Vagina (tissue), 2 donors: ENCODE results near the gene RAD51D. TPM values are rescaled to one million over a fixed set of nuclear protein-coding genes. Genes with fewer than 3 reads are reported as not detected.
"Not testable (repeated sequence)": the region's sequence is repeated elsewhere in the genome, so short reads cannot be mapped to it uniquely, and the experiment has no call there.

Experiments
- DNase-seq, 2 donors: peaks; one replicate each; pipeline ENCODE4 v3.0.0-alpha.2; 2017; ENCODE audit errors: extremely low spot score in 2 of 2
- H3K27ac ChIP-seq: fragments of 200-600 bp; sonication (generic); one replicate; pipeline ENCODE4 v1.5.1; 2019
- H3K27me3 ChIP-seq: fragments of 200-600 bp; sonication (generic); one replicate; pipeline ENCODE4 v1.5.1; 2019
- H3K36me3 ChIP-seq, 2 donors: fragments of 200-600 bp; sonication (generic); one replicate each; pipeline ENCODE4 v1.5.1; 2017 to 2019
- H3K4me1 ChIP-seq: fragments of 200-600 bp; sonication (generic); one replicate; pipeline ENCODE4 v1.5.1; 2019
- H3K4me3 ChIP-seq, 2 donors: fragments of 200-600 bp; sonication (generic); 1 replicate in 1 of 2; 2 replicates in 1 of 2; pipeline ENCODE4 v1.5.1; 2016 to 2019
- H3K9me3 ChIP-seq: fragments of 200-600 bp; sonication (generic); one replicate; pipeline ENCODE4 v1.5.1; 2019
- POLR2A ChIP-seq, 2 donors: fragments of 450-650 bp; IDR thresholded peaks; one replicate each; pipeline ENCODE4 v1.6.1; 2017; ENCODE audit warnings: antibody characterized with exemption in 2 of 2, mild to moderate bottlenecking in 2 of 2, moderate library complexity in 2 of 2
- POLR2AphosphoS5 ChIP-seq, 2 donors: sonication (generic); formaldehyde crosslinking; IDR thresholded peaks; one replicate each; pipeline ENCODE4 v1.9.0; 2017; ENCODE audit warnings: antibody characterized with exemption in 2 of 2, mild to moderate bottlenecking in 2 of 2, low read depth in 1 of 2; ENCODE audit not compliant: insufficient read depth in 1 of 2
- intact Hi-C: fragments of 100-400 bp; cut with DNase I; formaldehyde crosslinking; loops from one replicate; pipeline ENCODE4 v1.15.1; 2023
- total RNA-seq: library from RNA; depleted of rRNA; stranded (reverse); fragments of >200 nt; gene quantifications from one replicate; pipeline ENCODE4 v1.2.3, GENCODE V29; 2016
- TF ChIP-seq, protein P1 (sequence below), 3 experiments: fragments of 450-650 bp in 2 of 3; fragments of 200-600 bp in 1 of 3; sonication (generic) in 1 of 3; IDR thresholded peaks; one replicate each; pipeline ENCODE4 v1.5.1; 2017 to 2019; ENCODE audit warnings: antibody characterized with exemption in 3 of 3, mild to moderate bottlenecking in 2 of 3, moderate library complexity in 2 of 3

Gene RAD51D
- total RNA-seq, 1 donor from 2014 or later = 5.2 TPM

DNA sequence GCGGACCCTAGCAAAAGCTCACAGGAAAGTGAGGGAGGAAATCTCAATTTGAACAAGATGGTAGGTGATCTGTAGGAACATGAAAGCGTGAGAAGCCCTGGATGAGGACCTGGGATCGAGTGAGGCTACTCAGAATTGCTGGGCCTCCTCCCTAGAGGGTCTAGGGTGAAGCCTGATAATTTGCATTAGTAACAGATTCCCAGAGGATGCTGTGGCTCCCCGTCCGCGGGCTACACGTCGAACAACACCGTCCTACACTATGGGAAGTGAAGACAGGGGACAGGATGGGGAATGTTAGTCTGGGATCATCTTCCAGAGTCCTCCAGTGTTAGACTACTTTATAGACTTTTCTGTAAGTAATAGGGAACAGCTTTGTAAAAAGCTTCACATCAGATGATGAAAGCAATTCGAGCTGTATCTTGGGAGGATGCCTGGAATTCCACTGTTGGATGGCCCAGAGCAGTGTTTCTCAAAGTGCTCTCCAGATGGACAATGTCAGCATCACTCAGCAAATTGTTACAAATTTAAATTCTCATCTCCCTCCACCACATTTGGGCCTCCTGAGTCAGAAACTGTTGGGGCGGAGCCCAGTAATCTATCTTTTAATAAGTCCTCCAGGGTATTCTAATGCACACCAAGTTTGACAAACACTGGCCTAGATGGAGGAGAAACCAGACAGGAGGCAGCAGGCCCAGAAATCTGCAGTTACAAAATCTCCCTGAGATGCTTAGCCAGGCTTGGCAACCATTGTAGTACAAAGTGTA lies 8.3 kb upstream of the RAD51D start:
- no peak for TF ChIP-seq POLR2A (IDR thresholded peaks at IDR 0.05)
- TF ChIP-seq POLR2AphosphoS5 (IDR thresholded peaks at IDR 0.05; ENCODE audit: insufficient read depth in 1 of 2, low read depth in 1 of 2) = no peak
- TF ChIP-seq, protein P1, sequence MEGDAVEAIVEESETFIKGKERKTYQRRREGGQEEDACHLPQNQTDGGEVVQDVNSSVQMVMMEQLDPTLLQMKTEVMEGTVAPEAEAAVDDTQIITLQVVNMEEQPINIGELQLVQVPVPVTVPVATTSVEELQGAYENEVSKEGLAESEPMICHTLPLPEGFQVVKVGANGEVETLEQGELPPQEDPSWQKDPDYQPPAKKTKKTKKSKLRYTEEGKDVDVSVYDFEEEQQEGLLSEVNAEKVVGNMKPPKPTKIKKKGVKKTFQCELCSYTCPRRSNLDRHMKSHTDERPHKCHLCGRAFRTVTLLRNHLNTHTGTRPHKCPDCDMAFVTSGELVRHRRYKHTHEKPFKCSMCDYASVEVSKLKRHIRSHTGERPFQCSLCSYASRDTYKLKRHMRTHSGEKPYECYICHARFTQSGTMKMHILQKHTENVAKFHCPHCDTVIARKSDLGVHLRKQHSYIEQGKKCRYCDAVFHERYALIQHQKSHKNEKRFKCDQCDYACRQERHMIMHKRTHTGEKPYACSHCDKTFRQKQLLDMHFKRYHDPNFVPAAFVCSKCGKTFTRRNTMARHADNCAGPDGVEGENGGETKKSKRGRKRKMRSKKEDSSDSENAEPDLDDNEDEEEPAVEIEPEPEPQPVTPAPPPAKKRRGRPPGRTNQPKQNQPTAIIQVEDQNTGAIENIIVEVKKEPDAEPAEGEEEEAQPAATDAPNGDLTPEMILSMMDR (IDR thresholded peaks at IDR 0.05) = no peak
- no peaks in the 10 kb centered on the region for H3K27me3 ChIP-seq
- H3K4me1 ChIP-seq = peaks cover 7% of the 10 kb centered on the region
- H3K4me3 ChIP-seq = no peak overlapping the region
- H3K27ac ChIP-seq = peak overlapping the region; percentile 36
- intact Hi-C loops = no loop called here
- H3K36me3 ChIP-seq = peaks cover 0 to 19% of the 10 kb centered on the region in 2 donors
- DNase-seq = peak in 1 of 2 donors; percentile 93
- H3K9me3 ChIP-seq = no peaks in the 10 kb centered on the region

GRCh38 chr17:35121315-35121714 lies 1.7 kb upstream of the RAD51D start, which contains the start of gene FNDC8:
Gene FNDC8 (plus strand): TSS chr17:35121615. CDS start chr17:35121694, 79 bp downstream.
- intact Hi-C loops = no loop called here

DNA sequence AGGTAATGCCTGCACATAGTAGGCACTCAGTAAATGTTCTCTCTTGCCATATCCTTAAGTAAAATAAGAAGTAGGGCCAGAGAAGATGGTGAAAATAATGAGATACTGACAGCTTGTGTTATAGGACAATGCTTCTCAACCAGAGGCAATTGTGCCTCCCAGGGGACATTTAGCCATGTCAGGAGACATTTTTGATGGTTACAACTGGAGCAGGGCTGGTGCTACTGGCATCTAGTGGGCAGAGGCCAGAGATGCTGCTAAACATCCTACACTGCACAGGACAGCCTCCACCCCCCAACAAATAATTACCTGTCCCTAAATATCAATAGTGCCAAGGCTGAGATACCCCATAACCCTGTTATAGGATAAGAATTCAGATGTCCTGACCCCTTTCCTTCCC lies 1.7 kb downstream of the RAD51D start:
- DNase-seq = no peak
- H3K27ac ChIP-seq = no peak overlapping the region
- no peaks in the 10 kb centered on the region for H3K27me3 ChIP-seq
- intact Hi-C loops = loop anchor here (5.0 to 10.0 kb wide), 2 partner anchors 573 to 696 kb away; no protein-coding TSS in a partner anchor
- no peaks in the 10 kb centered on the region for H3K9me3 ChIP-seq
- TF ChIP-seq POLR2A (IDR thresholded peaks at IDR 0.05) (no peak), POLR2AphosphoS5 (IDR thresholded peaks at IDR 0.05; ENCODE audit: insufficient read depth in 1 of 2, low read depth in 1 of 2) (no peak)
- TF ChIP-seq, protein P1 (IDR thresholded peaks at IDR 0.05) = no peak
- no peaks in the 10 kb centered on the region for H3K36me3 ChIP-seq
- peaks cover 16% of the 10 kb centered on the region for H3K4me1 ChIP-seq
- no peak overlapping the region for H3K4me3 ChIP-seq

More at GRCh38 chr17:35121315-35121714, 1.7 kb upstream of the RAD51D start, which contains the start of gene FNDC8:
- DNase-seq = no peak
- Histone ChIP-seq H3K27me3 (no peaks in the 10 kb centered on the region), H3K4me3 (no peak within 1 kb of the TSS), H3K9me3 (no peaks in the 10 kb centered on the region), H3K27ac (no peak within 1 kb of the TSS), H3K4me1 (peaks cover 16% of the 10 kb centered on the region), H3K36me3 (no peaks in the 10 kb centered on the region)
- TF ChIP-seq POLR2AphosphoS5 (IDR thresholded peaks at IDR 0.05; ENCODE audit: insufficient read depth in 1 of 2, low read depth in 1 of 2) (no peak), POLR2A (IDR thresholded peaks at IDR 0.05) (no peak)
- TF ChIP-seq, protein P1 (IDR thresholded peaks at IDR 0.05) = no peak

- Histone ChIP-seq H3K4me1 (peaks cover 16% of the 10 kb centered on the region), H3K4me3 (no peak overlapping the region), H3K27me3 (no peaks in the 10 kb centered on the region), H3K9me3 (no peaks in the 10 kb centered on the region), H3K36me3 (no peaks in the 10 kb centered on the region), H3K27ac (no peak overlapping the region)
- intact Hi-C loops = loop anchor here (5.0 to 10.0 kb wide), 2 partner anchors 572 to 695 kb away; no protein-coding TSS in a partner anchor
- DNase-seq = no peak
- TF ChIP-seq POLR2AphosphoS5 (IDR thresholded peaks at IDR 0.05; ENCODE audit: insufficient read depth in 1 of 2, low read depth in 1 of 2) (no peak), POLR2A (IDR thresholded peaks at IDR 0.05) (no peak)
- TF ChIP-seq, protein P1 (IDR thresholded peaks at IDR 0.05) = no peak
These were observed 2.8 kb downstream of the RAD51D start for GRCh38 chr17:35116845-35117244.

DNA sequence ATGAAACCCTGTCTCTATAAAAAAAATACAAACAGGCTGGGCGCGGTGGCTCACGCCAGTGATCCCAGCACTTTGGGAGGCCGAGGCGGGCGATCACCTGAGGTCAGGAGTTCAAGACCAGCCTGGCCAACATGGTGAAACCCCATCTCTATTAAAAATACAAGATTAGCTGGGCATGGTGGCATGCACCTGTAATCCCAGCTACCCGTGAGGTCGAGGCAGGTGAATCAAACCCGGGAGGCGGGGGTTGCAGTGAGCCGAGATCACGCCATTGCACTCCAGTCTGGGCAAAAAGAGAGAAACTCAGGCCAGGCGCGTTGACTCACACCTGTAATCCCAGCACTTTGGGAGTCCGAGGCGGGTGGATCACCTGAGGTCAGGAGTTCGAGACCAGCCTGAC lies 8.9 kb downstream of the RAD51D start:
- H3K27ac ChIP-seq = not testable (repeated sequence)
- intact Hi-C loops = loop anchor here (10.0 kb wide), 1 partner anchor 566 kb away; no protein-coding TSS in a partner anchor

More for the DNA sequence above, 8.9 kb downstream of the RAD51D start:
- not testable (repeated sequence) for H3K27me3 ChIP-seq, H3K4me1 ChIP-seq, H3K9me3 ChIP-seq, H3K36me3 ChIP-seq, H3K4me3 ChIP-seq, DNase-seq
